ENCODE data around the gene CCDC183.

DNA sequence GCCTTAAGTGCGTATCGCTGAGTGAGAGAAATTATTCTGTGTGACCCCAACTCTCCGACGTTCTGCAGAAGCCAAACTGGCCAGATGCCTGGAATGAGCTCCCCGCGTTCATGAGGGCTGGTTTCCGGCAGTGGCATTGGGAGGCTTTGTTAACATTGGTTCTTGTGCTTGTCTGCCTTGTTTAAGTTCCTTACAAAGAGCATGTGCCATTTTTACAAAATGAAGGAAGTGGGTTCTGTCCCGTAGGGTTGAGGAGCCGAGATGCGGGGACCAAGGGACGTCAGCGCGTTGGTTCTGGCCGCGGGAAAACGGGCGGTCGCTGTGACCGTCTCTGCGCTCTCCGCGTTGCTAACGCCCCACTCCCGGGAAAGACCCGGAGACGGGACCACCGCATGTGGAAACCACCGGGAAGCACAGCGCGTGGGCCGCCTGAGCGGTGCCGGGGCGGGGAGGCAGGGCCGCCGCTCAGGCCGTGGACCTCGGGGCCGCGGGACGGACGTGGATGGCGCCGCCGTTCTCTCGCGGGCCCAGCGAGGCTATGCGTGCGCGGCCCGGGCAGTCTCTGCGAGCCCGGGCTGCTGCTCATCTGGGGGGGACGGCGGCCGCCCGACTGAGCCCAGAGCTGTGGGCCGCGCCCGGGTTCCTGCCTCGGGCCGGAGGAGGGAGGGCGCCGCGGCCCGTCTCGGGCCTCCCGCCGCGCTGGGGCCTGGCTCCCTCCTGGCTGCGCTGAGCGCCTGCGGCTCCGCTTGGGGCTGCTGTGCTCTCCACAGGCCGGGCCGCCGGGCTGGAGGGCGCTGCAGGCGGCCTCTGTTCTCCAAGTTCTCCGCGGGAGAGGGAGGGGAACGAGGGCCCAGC lies 25.1 kb downstream of the CCDC183 start:
- TF ChIP-seq, protein P1, sequence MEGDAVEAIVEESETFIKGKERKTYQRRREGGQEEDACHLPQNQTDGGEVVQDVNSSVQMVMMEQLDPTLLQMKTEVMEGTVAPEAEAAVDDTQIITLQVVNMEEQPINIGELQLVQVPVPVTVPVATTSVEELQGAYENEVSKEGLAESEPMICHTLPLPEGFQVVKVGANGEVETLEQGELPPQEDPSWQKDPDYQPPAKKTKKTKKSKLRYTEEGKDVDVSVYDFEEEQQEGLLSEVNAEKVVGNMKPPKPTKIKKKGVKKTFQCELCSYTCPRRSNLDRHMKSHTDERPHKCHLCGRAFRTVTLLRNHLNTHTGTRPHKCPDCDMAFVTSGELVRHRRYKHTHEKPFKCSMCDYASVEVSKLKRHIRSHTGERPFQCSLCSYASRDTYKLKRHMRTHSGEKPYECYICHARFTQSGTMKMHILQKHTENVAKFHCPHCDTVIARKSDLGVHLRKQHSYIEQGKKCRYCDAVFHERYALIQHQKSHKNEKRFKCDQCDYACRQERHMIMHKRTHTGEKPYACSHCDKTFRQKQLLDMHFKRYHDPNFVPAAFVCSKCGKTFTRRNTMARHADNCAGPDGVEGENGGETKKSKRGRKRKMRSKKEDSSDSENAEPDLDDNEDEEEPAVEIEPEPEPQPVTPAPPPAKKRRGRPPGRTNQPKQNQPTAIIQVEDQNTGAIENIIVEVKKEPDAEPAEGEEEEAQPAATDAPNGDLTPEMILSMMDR (conservative IDR thresholded peaks at IDR 0.05), result no peak
- no peak for TF ChIP-seq EZH2 (IDR thresholded peaks at IDR 0.05; ENCODE audit: low read depth)
